Right cardiac atrium (tissue), 5 donors: ENCODE measurements around the gene MARK2. TPM values are rescaled to one million over a fixed set of nuclear protein-coding genes. Genes with fewer than 3 reads are reported as not detected.
A peak's percentile ranks its signal among the peaks of the same experiment; 100 is the strongest.

ENCODE experiments used
- ATAC-seq, 2 donors: fragments of 200-7000 bp; cut with Tn5 transposase; one replicate each; pipeline versions ENCODE4 v1.8.0 to v1.9.1; 2020; ENCODE audit warnings: moderate library complexity in 2 of 2, mild to moderate bottlenecking in 1 of 2
- DNase-seq, 3 donors: peaks; one replicate each; pipeline ENCODE4 v3.0.0-alpha.2; 2020
- H3K27ac ChIP-seq: one replicate; pipeline ENCODE4 v1.5.1; 2013; ENCODE audit warnings: mild to moderate bottlenecking, low read length, control low read depth, moderate library complexity
- H3K27me3 ChIP-seq: one replicate; pipeline ENCODE4 v1.6.1; 2013; ENCODE audit not compliant: control insufficient read depth, insufficient read depth
- H3K4me1 ChIP-seq: one replicate; pipeline ENCODE4 v1.6.1; 2013; ENCODE audit warnings: low read length; ENCODE audit not compliant: control insufficient read depth, insufficient read depth
- H3K4me3 ChIP-seq: one replicate; pipeline ENCODE4 v1.5.1; 2013; ENCODE audit warnings: low read length, control low read depth
- H3K9me3 ChIP-seq: one replicate; pipeline ENCODE4 v1.6.1; 2013; ENCODE audit warnings: low read length; ENCODE audit not compliant: control insufficient read depth
- WGBS: extraction: QIAGEN DNeasy Blood & Tissue Kit; methylation state at CpG from one replicate; pipeline ENCODE4 v1.1.7; 2013; 5-methylcytosine and 5-hydroxymethylcytosine counted together
- intact Hi-C, 4 donors: fragments of 100-400 bp; cut with DNase I; formaldehyde crosslinking; loops; one replicate each; pipeline versions ENCODE4 v1.11.0 to v1.14.0; 2022 to 2023
- polyA plus RNA-seq: library from polyadenylated mRNA; stranded (reverse); fragments of 200-250 nt; gene quantifications from one replicate; pipeline ENCODE4 v1.2.3, GENCODE V29; 2013
- total RNA-seq, 4 donors: library from RNA; stranded (reverse); fragmentation: NEBNext Ultra II Directional; extraction: Animal tissue kit (Norgen Biotek cat#: 25700); gene quantifications; one replicate each; pipeline ENCODE4 v1.2.1, GENCODE V29; 2021
- donor health status: healthy with polysubstance abuse.
- donor health status: DM: no; HTN: yes; CAD: no.
- donor health status: DM: no; HTN: no; CAD: no.
- donor health status: DM: no; HTN: yes; CAD: no; lungs with severe emphysema.
- donor health status: DM: yes; HTN: yes; CAD: no.

The MARK2 gene
- total and polyA plus RNA-seq, 5 donors, result 20.0 to 45.3 (median 40.6) TPM

DNA sequence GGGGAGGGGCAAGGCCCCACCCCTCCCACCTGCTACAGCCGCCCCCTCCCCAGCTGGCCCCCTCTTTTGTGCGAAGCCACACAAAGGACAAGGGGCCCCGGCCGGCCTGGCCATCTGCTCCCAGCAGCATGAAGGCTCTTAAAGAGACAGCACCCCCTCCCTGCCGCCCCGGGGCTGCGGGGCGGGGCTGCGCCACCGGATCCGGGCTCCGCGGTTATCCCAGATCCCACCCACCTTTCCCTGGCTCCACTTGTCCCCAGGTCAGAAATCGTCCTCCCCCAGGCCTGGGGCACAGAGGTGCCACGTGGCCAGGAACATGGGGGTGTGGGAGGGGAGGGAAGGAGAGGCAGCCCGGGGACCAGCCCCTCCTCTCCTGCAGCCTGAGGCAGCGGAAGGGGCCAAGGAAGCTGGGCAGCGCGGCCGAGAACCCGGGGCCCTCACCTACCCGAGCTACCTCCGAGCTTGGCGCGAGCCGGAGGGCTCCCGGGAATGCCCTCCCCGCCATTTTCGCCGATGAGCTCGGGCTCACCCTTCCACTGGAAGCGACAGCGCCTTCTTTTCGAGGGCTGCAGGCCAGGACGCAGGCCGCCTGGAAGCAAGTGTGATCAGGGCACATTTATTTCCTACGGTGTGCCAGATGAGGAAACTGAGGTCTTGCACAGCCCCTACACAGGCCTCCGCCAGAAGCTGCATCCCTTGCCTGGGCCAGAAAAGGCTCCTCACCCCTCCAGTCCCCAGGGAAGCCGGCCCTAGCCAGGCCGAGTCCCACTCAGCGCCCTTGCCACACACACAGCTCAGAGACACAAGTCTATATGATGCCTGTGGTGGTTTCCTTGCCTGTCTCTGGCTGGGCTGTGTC lies 80.6 kb downstream of the MARK2 start:
- Histone ChIP-seq H3K4me3 (peak overlapping the region; percentile 5), H3K4me1 (peaks cover 11% of the 10 kb centered on the region), H3K27ac (peak overlapping the region; percentile 89), H3K27me3 (no peaks in the 10 kb centered on the region), H3K9me3 (no peaks in the 10 kb centered on the region)
- intact Hi-C loops, result no loop called here
- DNase-seq, result peak; percentile 53 to 85 (median 80)
- peak; percentile 15 to 25 for ATAC-seq
- WGBS, result 15% methylated on average over 41 of the region's 41 CpGs

DNA sequence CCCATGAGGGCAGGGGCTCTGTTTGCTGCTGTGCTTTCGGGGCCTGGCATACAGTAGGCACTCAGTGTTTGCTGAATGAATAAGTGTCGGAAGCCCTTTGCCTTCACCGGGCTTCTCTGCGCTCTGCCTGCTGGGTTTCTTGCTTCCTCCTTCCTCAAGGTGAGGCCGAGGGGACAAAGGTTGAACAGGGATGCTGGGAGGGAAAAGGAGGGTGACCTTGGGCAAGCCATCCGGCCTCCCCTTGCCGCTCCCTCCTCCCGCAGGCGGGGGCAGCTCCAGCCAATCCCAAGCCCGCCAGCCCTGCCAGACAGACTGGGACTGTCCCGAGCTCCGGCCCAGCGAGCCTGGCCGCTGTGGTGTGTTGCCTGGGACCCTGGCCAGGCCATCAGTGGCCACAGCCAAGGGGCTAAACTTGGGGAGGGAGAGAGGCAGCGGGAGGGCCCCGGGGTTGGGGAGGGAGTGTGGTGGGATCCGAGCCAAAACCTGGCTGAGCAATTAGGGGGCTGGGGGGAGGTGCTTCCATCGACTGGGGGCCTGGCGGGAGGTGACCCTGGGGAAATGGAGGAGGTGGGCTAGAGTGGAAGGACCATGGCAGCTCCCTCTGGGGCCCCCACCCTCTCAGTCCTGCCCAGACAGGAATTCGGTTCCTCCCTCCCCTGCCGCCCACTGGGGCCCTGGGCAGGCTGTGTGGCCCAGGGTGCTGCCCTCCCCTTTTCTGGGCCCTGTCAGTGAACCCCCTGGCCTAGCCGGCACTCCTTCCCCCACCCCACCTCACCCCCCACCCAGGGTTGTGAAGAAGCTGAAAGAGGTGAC lies 81.4 kb downstream of the MARK2 start:
- Histone ChIP-seq H3K27ac (peak overlapping the region; percentile 89), H3K4me3 (no peak overlapping the region), H3K27me3 (no peaks in the 10 kb centered on the region), H3K9me3 (no peaks in the 10 kb centered on the region), H3K4me1 (peaks cover 11% of the 10 kb centered on the region)
- intact Hi-C loops, result no loop called here
- 28% methylated on average over 22 of the region's 22 CpGs for WGBS
- ATAC-seq (peak; percentile 75 to 81), DNase-seq (peak; percentile 90 to 97 (median 95))

GRCh38 chr11:63920939-63921417 lies 82.1 kb downstream of the MARK2 start:
- Histone ChIP-seq H3K4me1 (peaks cover 11% of the 10 kb centered on the region), H3K4me3 (no peak overlapping the region), H3K27ac (peak overlapping the region; percentile 63), H3K9me3 (no peaks in the 10 kb centered on the region), H3K27me3 (no peaks in the 10 kb centered on the region)
- WGBS, result 37% methylated on average over 14 of the region's 14 CpGs
- intact Hi-C loops, result no loop called here
- DNase-seq, result peak in 2 of 3 donors; percentile 77 to 80
- ATAC-seq, result no peak

DNA sequence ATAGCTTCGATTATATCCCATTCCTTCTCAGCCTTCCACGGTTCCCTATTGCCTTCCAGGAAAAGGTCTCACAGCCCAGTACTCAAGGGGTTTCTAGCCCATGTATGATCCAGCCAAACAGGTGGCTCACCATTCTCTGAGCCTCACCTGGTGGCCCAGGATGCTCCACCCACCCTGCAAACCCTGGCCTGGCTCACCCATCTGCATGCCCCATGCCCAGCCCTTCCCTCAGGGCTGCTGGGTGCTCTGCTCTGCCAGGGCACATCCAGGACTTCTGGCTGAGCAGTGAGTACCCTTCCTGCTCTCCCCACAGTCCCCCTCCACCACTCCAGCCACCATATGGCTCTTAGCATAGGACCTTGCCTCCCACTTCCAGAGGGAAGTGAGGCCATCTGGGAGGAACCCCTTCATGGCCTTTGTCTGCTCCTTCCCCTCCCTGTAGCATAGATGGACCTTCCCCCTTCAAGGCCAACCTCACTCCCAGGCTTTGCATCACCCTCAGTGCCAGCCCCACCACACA lies 83.8 kb downstream of the MARK2 start:
- 79% methylated on average over 2 of the region's 2 CpGs for WGBS
- no peak for ATAC-seq
- H3K27ac ChIP-seq, result no peak overlapping the region
- no peaks in the 10 kb centered on the region for H3K27me3 ChIP-seq
- H3K4me1 ChIP-seq, result peaks cover 6% of the 10 kb centered on the region
- no peak for DNase-seq
- H3K9me3 ChIP-seq, result no peaks in the 10 kb centered on the region
- intact Hi-C loops, result no loop called here
- H3K4me3 ChIP-seq, result no peak overlapping the region

DNA sequence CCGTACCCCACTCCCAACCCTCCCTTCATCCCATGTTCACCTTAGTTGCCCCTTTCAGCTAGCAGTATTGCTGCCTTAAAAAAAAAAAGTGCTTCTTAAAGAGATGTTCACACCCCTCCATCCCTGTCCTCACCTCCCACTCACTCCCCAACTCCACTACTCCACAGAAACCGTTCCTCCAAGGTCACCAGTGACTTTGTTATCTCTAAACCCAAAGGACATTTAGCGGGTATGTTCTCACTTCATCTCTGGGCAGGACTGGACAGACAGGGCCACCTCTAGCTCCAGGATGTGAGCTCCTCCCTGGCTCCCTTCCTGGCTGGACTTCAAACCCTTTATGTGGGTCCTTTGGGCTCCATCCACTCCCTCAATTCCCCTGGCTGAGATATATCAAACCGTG lies 84.4 kb downstream of the MARK2 start:
- H3K27me3 ChIP-seq, result no peaks in the 10 kb centered on the region
- DNase-seq, result no peak
- intact Hi-C loops, result no loop called here
- no peak overlapping the region for H3K4me3 ChIP-seq
- H3K9me3 ChIP-seq, result no peaks in the 10 kb centered on the region
- H3K4me1 ChIP-seq, result peaks cover 4% of the 10 kb centered on the region
- WGBS, result 41% methylated on average over 4 of the region's 4 CpGs
- ATAC-seq, result no peak
- no peak overlapping the region for H3K27ac ChIP-seq

DNA sequence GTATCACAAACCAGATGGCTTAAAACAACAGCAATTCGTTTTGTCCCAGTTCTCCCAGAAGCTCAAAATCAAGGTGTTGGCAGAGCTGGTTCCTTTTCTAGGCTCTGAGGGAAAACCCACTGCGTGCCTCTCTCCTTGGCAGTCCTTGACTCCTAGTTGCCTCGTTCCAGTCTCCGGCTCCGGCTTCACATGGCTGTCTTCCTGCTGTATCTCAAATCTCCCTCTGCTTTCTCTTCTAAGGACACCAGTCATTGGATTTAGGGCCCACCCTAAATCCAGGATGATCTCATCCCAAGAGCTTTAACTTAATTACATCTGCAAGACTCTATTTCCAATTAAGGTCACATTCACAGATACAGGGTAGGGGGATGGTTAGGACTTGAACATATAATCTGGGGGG lies 90.7 kb downstream of the MARK2 start:
- intact Hi-C loops, result no loop called here
- 83% methylated on average over 5 of the region's 5 CpGs for WGBS
- no peaks in the 10 kb centered on the region for H3K9me3 ChIP-seq
- no peaks in the 10 kb centered on the region for H3K27me3 ChIP-seq
- H3K4me3 ChIP-seq, result no peak overlapping the region
- no peaks in the 10 kb centered on the region for H3K4me1 ChIP-seq
- DNase-seq (no peak), ATAC-seq (no peak)
- no peak overlapping the region for H3K27ac ChIP-seq

- Histone ChIP-seq H3K9me3 (no peaks in the 10 kb centered on the region), H3K4me1 (no peaks in the 10 kb centered on the region), H3K4me3 (no peak overlapping the region), H3K27me3 (no peaks in the 10 kb centered on the region), H3K27ac (no peak overlapping the region)
- ATAC-seq, result no peak
- DNase-seq, result no peak
- intact Hi-C loops, result no loop called here
- 68% methylated on average over 6 of the region's 6 CpGs for WGBS
These were observed 92.1 kb downstream of the MARK2 start for GRCh38 chr11:63931045-63931444.

DNA sequence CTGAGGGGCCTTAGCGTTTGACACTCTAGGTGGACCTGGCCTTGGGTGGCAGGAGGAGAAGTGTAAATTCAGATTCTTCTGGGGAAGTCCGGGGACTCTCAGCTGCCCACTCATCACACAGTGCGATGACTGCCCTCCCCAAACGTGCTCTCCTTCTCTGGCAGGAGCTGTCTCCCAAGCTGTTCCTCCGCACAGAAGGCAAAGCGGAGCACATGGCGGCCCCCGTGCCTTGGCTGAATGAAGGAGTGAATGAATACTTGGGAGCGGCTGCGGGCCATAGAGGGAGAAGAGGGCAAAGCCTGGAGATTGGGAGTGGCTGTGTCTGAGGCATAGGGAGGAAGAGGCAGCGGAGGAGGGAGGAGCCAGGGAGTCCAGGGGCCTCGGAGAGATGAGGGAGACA lies 93.0 kb downstream of the MARK2 start:
- intact Hi-C loops, result no loop called here
- Histone ChIP-seq H3K4me3 (no peak overlapping the region), H3K4me1 (no peaks in the 10 kb centered on the region), H3K27ac (no peak overlapping the region), H3K27me3 (no peaks in the 10 kb centered on the region), H3K9me3 (no peaks in the 10 kb centered on the region)
- 80% methylated on average over 12 of the region's 12 CpGs for WGBS
- no peak for ATAC-seq
- DNase-seq, result peak in 1 of 3 donors; percentile 44

DNA sequence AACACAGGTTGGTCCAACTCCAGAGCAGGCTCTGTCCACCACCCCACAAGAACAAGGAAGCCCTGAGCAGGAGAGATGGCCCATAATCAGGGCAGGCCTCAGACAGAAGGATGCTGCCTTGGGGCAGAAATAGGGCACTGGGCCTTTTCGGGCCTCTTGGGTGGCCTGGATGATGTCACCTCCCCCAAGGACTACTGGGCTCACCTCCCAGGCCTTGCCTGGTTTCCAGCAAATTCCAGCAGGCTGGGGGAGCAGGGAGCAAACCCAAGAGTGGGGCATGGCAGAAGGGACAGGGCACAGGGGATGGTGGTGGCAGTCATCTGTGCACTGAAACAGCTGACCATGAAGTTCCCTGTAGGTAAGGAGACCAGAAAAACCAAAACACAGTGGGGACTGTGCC lies 94.5 kb downstream of the MARK2 start:
- ATAC-seq (no peak), DNase-seq (no peak)
- WGBS, result 53% methylated on average over 1 of the region's 1 CpG
- intact Hi-C loops, result no loop called here
- Histone ChIP-seq H3K4me1 (no peaks in the 10 kb centered on the region), H3K27ac (no peak overlapping the region), H3K27me3 (no peaks in the 10 kb centered on the region), H3K9me3 (no peaks in the 10 kb centered on the region), H3K4me3 (no peak overlapping the region)

DNA sequence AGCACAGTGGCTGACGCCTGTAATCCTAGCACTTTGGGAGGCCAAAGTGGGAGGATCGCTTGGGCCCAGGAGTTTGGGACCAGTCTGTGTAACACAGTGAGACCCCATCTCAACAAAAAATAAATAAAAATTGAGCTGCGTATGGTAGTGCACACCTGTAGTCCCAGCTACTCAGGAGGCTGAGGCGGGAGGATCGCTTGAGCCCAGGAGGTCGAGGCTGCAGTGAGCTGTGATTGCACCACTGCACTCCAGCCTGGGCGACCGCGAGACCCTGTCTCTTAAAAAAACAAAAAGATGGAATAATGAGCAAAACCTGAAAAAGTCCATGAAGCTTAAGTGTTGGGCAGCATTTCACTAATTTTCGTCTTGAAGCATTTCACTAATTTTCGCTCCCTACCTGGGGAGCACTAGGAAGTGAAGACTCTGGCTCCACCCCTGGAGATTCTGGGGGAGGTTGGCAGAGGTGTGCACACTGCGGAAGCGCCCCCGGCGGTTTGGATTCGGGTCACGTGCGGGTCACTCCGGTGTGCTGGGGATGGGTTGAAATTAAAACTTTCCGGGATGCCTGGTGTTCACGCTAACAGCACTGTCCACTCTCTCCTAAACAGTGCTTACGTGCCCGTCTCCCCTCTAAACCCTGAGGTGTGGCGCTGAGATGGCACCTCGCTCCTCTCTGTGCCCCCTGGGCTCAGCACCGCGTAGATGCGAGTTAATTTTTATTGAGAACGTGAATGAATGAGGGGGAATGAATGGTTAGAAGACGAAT lies 99.0 kb downstream of the MARK2 start:
- H3K4me3 ChIP-seq, result peak overlapping the region; percentile 82
- DNase-seq (peak in 2 of 3 donors; percentile 52 to 62), ATAC-seq (peak; percentile 6 to 28)
- 26% methylated on average over 30 of the region's 30 CpGs for WGBS
- no peaks in the 10 kb centered on the region for H3K27me3 ChIP-seq
- H3K4me1 ChIP-seq, result no peaks in the 10 kb centered on the region
- H3K27ac ChIP-seq, result peak overlapping the region; percentile 54
- no peaks in the 10 kb centered on the region for H3K9me3 ChIP-seq
- intact Hi-C loops, result no loop called here
